Esophagus muscularis mucosa (tissue), 4 donors: ENCODE results near the gene GPR42. TPM values are rescaled to one million over a fixed set of nuclear protein-coding genes. Genes with fewer than 3 reads are reported as not detected.

Source experiments
- DNase-seq: peaks from one replicate; pipeline ENCODE4 v3.0.0-alpha.2; 2017; ENCODE audit errors: extremely low spot score
- H3K27ac ChIP-seq, 4 donors: fragments of 200-600 bp; sonication (generic); replicated peaks in 1 of 4; 1 replicate in 3 of 4; 2 replicates in 1 of 4; pipeline ENCODE4 v1.5.1; 2016 to 2019; ENCODE audit warnings: mild to moderate bottlenecking in 1 of 4
- H3K27me3 ChIP-seq, 4 donors: fragments of 200-600 bp; sonication (generic); one replicate each; pipeline versions ENCODE4 v1.5.1 to v1.6.0; 2016 to 2019
- H3K36me3 ChIP-seq, 4 donors: fragments of 200-600 bp; sonication (generic); one replicate each; pipeline ENCODE4 v1.5.1; 2016 to 2019
- H3K4me1 ChIP-seq, 4 donors: fragments of 200-600 bp; sonication (generic); one replicate each; pipeline ENCODE4 v1.5.1; 2016 to 2019
- H3K4me3 ChIP-seq, 4 donors: fragments of 200-600 bp; sonication (generic); 1 replicate in 2 of 4; 2 replicates in 2 of 4; pipeline ENCODE4 v1.5.1; 2016 to 2019; ENCODE audit warnings: mild to moderate bottlenecking in 4 of 4, moderate library complexity in 1 of 4
- H3K9me3 ChIP-seq, 4 donors: fragments of 200-600 bp; sonication (generic); 1 replicate in 3 of 4; 2 replicates in 1 of 4; pipeline ENCODE4 v1.5.1; 2016 to 2019
- EP300 ChIP-seq: sonication (generic); formaldehyde crosslinking; IDR thresholded peaks from one replicate; pipeline ENCODE4 v1.6.1; 2017; ENCODE audit warnings: antibody characterized with exemption
- POLR2A ChIP-seq: fragments of 450-650 bp; IDR thresholded peaks from one replicate; pipeline ENCODE4 v1.6.1; 2017; ENCODE audit warnings: antibody characterized with exemption, moderate library complexity, mild to moderate bottlenecking, low read depth
- POLR2AphosphoS5 ChIP-seq, 2 donors: sonication (generic); formaldehyde crosslinking; IDR thresholded peaks; one replicate each; pipeline ENCODE4 v1.6.1; 2017; ENCODE audit warnings: antibody characterized with exemption in 2 of 2
- WGBS: methylation state at CpG from one replicate; pipeline ENCODE4 v1.1.5; 2018; 5-methylcytosine and 5-hydroxymethylcytosine counted together
- intact Hi-C: fragments of 100-400 bp; cut with DNase I; formaldehyde crosslinking; loops from one replicate; pipeline ENCODE4 v1.15.1; 2023
- total RNA-seq, 4 donors: library from RNA; depleted of rRNA; stranded (reverse); fragments of >200 nt; gene quantifications; one replicate each; pipeline versions ENCODE4 v1.1.0 to v1.2.1, GENCODE V29; 2016
- TF ChIP-seq, protein P1 (sequence below), 3 experiments: fragments of 200-600 bp in 2 of 3; fragments of 450-650 bp in 1 of 3; sonication (generic) in 2 of 3; IDR thresholded peaks; one replicate each; pipeline ENCODE4 v1.5.1; 2017 to 2019; ENCODE audit warnings: antibody characterized with exemption in 3 of 3, mild to moderate bottlenecking in 2 of 3, moderate library complexity in 1 of 3

Gene GPR42
- total RNA-seq, 4 donors from 2014 or later, result 0.17 TPM; not detected in 3

DNA sequence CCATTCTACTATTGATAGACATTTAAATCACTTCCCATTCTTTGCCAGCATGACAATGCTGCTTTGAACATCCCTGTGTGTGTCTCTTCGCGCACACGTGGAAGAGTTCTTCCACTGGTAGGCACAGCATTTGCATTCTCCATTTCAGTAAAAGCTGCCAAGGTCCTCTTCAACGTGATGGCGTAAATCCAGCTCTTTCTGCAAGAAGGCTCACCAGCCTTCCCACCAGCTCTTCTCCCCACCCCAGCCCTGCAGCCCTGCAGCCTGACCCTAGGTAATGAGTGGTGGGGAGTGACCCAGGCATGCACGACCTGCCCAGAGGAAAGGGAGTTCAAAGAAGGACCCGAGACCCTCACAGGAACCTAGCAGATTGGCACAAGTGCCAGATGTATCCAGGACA lies 45.5 kb downstream of the GPR42 start:
- Histone ChIP-seq H3K4me1 (no peaks in the 10 kb centered on the region), H3K27me3 (peaks cover 0 to 74% (median 2%) of the 10 kb centered on the region in 4 donors), H3K36me3 (no peaks in the 10 kb centered on the region), H3K4me3 (no peak overlapping the region), H3K9me3 (no peaks in the 10 kb centered on the region), H3K27ac (no peak overlapping the region)
- TF ChIP-seq, protein P1, sequence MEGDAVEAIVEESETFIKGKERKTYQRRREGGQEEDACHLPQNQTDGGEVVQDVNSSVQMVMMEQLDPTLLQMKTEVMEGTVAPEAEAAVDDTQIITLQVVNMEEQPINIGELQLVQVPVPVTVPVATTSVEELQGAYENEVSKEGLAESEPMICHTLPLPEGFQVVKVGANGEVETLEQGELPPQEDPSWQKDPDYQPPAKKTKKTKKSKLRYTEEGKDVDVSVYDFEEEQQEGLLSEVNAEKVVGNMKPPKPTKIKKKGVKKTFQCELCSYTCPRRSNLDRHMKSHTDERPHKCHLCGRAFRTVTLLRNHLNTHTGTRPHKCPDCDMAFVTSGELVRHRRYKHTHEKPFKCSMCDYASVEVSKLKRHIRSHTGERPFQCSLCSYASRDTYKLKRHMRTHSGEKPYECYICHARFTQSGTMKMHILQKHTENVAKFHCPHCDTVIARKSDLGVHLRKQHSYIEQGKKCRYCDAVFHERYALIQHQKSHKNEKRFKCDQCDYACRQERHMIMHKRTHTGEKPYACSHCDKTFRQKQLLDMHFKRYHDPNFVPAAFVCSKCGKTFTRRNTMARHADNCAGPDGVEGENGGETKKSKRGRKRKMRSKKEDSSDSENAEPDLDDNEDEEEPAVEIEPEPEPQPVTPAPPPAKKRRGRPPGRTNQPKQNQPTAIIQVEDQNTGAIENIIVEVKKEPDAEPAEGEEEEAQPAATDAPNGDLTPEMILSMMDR (IDR thresholded peaks at IDR 0.05), result no peak
- no peak for TF ChIP-seq POLR2AphosphoS5 (IDR thresholded peaks at IDR 0.05)
- no peak for TF ChIP-seq POLR2A
- TF ChIP-seq EP300, result no peak
- intact Hi-C loops, result no loop called here
- DNase-seq, result no peak
- 72% methylated on average over 7 of the region's 7 CpGs for WGBS

DNA sequence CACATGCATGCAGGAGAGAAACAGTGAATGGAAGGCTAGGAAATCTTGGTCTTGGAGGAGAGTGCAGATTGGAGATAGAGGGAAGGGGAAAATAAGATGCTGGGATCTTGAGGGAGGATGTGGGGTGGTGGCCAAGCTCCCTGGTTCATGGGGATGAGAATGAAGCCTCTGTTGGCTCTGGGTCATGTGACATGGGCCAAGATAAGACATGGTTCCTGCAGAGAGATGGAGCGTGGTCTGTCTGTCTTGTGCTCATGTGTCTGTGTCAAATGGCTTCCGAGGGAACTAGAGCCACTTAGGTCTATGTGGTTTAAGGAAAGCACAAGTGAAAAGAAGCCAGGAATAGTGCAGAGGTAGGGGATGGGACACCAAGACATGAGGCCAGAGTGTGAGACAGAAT lies 46.4 kb downstream of the GPR42 start:
- H3K4me3 ChIP-seq, result no peak overlapping the region
- intact Hi-C loops, result no loop called here
- WGBS, result 78% methylated on average over 2 of the region's 2 CpGs
- H3K27ac ChIP-seq, result no peak overlapping the region
- H3K9me3 ChIP-seq, result no peaks in the 10 kb centered on the region
- TF ChIP-seq POLR2A (no peak), EP300 (no peak), POLR2AphosphoS5 (IDR thresholded peaks at IDR 0.05) (no peak)
- TF ChIP-seq, protein P1 (IDR thresholded peaks at IDR 0.05), result no peak
- H3K27me3 ChIP-seq, result peaks cover 0 to 79% (median 2%) of the 10 kb centered on the region in 4 donors
- H3K36me3 ChIP-seq, result no peaks in the 10 kb centered on the region
- no peak for DNase-seq
- H3K4me1 ChIP-seq, result no peaks in the 10 kb centered on the region

DNA sequence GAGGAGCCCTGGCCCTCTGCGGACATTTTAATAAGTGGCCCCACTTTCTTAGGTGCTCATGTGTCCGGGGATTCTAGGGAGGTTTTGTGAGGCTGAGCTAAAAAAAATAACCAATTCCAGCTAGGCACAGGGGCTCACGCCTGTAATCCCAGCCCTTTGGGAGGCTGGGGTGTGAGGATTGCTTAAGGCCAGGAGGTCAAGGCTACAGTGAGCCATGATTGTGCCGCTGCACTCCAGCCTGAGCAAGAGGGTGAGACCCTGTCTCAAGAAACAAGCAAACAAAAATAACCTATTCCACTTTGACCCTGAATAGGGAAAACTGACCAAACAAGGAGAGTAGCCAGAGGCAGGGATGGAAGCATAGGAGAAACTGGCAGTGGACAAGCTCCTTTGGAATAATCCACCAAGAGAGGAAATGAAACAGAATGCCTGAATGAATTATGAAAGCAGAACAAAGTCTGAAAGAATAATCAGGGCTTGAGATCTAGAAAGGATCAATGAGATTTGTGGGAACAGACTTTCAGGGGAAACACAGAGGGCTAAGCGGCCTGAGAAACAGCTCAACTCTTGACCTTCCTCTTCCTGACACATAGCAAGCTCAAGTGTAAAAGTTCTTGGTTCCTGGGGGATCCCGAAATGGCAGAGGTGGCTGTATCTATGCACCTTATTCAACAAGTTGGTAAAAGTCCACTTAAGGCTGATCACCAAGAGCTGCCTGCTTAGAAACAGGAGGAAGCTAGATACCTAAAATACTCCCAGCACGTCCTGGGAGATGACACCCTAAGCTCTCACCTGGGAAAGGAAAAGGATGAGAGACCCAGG lies 47.1 kb downstream of the GPR42 start:
- TF ChIP-seq, protein P1 (IDR thresholded peaks at IDR 0.05), result no peak
- no peak for TF ChIP-seq POLR2AphosphoS5 (IDR thresholded peaks at IDR 0.05)
- no peak for TF ChIP-seq EP300
- no peak for TF ChIP-seq POLR2A
- no peaks in the 10 kb centered on the region for H3K4me1 ChIP-seq
- no peak overlapping the region for H3K4me3 ChIP-seq
- intact Hi-C loops, result no loop called here
- 57% methylated on average over 7 of the region's 7 CpGs for WGBS
- H3K36me3 ChIP-seq, result no peaks in the 10 kb centered on the region
- no peaks in the 10 kb centered on the region for H3K9me3 ChIP-seq
- H3K27me3 ChIP-seq, result peaks cover 0 to 81% (median 2%) of the 10 kb centered on the region in 4 donors
- no peak for DNase-seq
- no peak overlapping the region for H3K27ac ChIP-seq

GRCh38 chr19:35419046-35419445 lies 48.2 kb downstream of the GPR42 start:
- Histone ChIP-seq H3K27me3 (peaks cover 0 to 79% (median 2%) of the 10 kb centered on the region in 4 donors), H3K9me3 (no peaks in the 10 kb centered on the region), H3K36me3 (no peaks in the 10 kb centered on the region), H3K27ac (no peak overlapping the region), H3K4me3 (no peak overlapping the region), H3K4me1 (no peaks in the 10 kb centered on the region)
- intact Hi-C loops, result no loop called here
- DNase-seq, result no peak
- 79% methylated on average over 3 of the region's 3 CpGs for WGBS
- TF ChIP-seq, protein P1 (IDR thresholded peaks at IDR 0.05), result no peak
- no peak for TF ChIP-seq POLR2AphosphoS5 (IDR thresholded peaks at IDR 0.05)
- no peak for TF ChIP-seq POLR2A
- TF ChIP-seq EP300, result no peak
